GM11168 (cell line): Measurements from ENCODE around the gene CDK2AP2.
"Not testable (repeated sequence)": the region's sequence is repeated elsewhere in the genome, so short reads cannot be mapped to it uniquely, and the experiment has no call there.

Source experiments
- in situ Hi-C: fragments of 300-500 bp; cut with MboI; formaldehyde crosslinking; loops from one replicate; pipeline ENCODE4 v1.12.0; 2022; ENCODE audit warnings: low sequenced_read_pairs; ENCODE audit not compliant: unreplicated experiment

The CDK2AP2 gene

GRCh38 chr11:67525275-67525976, 17.5 kb upstream of the CDK2AP2 start:
- in situ Hi-C loops: no loop called here

GRCh38 chr11:67524480-67524808, 16.5 kb upstream of the CDK2AP2 start:
- in situ Hi-C loops: no loop called here

GRCh38 chr11:67523556-67524479, 15.9 kb upstream of the CDK2AP2 start:
- in situ Hi-C loops: no loop called here

- in situ Hi-C loops: no loop called here
These were observed 15.0 kb upstream of the CDK2AP2 start, which contains the start of gene CABP2 for GRCh38 chr11:67522844-67523555. Gene CABP2 (minus strand): TSS chr11:67523446. CDS start chr11:67523326, 120 bp downstream.

GRCh38 chr11:67522338-67522737, 14.4 kb upstream of the CDK2AP2 start:
- in situ Hi-C loops: no loop called here

- in situ Hi-C loops: no loop called here
These were observed 14.0 kb upstream of the CDK2AP2 start for GRCh38 chr11:67521924-67522323.

GRCh38 chr11:67520856-67521824, 13.2 kb upstream of the CDK2AP2 start:
- in situ Hi-C loops: no loop called here

- in situ Hi-C loops: no loop called here
These were observed 11.8 kb upstream of the CDK2AP2 start for GRCh38 chr11:67519726-67520125.

GRCh38 chr11:67517784-67518552, 10.0 kb upstream of the CDK2AP2 start:
- in situ Hi-C loops: no loop called here

GRCh38 chr11:67516806-67517205, 8.8 kb upstream of the CDK2AP2 start:
- in situ Hi-C loops: no loop called here

GRCh38 chr11:67514116-67514515, 6.2 kb upstream of the CDK2AP2 start:
- in situ Hi-C loops: no loop called here

- in situ Hi-C loops: not testable (repeated sequence)
These were observed 3.6 kb upstream of the CDK2AP2 start for GRCh38 chr11:67511558-67511957.

GRCh38 chr11:67510023-67510345, 2.0 kb upstream of the CDK2AP2 start:
- in situ Hi-C loops: no loop called here

GRCh38 chr11:67508486-67509121, 642 bp upstream of the CDK2AP2 start:
- in situ Hi-C loops: loop anchor here (10.0 kb wide), 1 partner anchor 104 kb away; the partner anchor contains the start of genes PPP1CA and TBC1D10C

GRCh38 chr11:67507242-67507863, 609 bp downstream of the CDK2AP2 start:
- in situ Hi-C loops: loop anchor here (10.0 kb wide), 1 partner anchor 103 kb away; the partner anchor contains the start of genes PPP1CA and TBC1D10C

GRCh38 chr11:67506426-67507051, 1.4 kb downstream of the CDK2AP2 start:
- in situ Hi-C loops: loop anchor here (10.0 kb wide), 1 partner anchor 102 kb away; the partner anchor contains the start of genes PPP1CA and TBC1D10C
